SK-N-MC (cell line): ENCODE data around the gene LTBP1.
A peak's percentile ranks its signal among the peaks of the same experiment; 100 is the strongest.

ENCODE experiments used
- DNase-seq: peaks from one replicate; pipeline ENCODE4 v3.0.0-alpha.2; 2011; ENCODE audit warnings: low read depth, low spot score
- H3K27ac ChIP-seq: fragments of 200-600 bp; sonication (generic); 2 replicates; pipeline ENCODE4 v1.5.1; 2016; ENCODE audit warnings: mixed run types
- H3K36me3 ChIP-seq: fragments of 200-600 bp; sonication (generic); 2 replicates; pipeline ENCODE4 v1.6.1; 2017; ENCODE audit warnings: antibody characterized with exemption, low read length, mixed read lengths; ENCODE audit not compliant: insufficient read depth
- H3K4me3 ChIP-seq: fragments of 200-600 bp; sonication (generic); 2 replicates; pipeline ENCODE4 v1.5.1; 2016
- H3K9ac ChIP-seq: fragments of 200-600 bp; sonication (generic); 2 replicates; pipeline ENCODE4 v1.8.0; 2017; ENCODE audit warnings: mixed run types, mixed read lengths; ENCODE audit not compliant: insufficient read length
- H3K9me3 ChIP-seq: fragments of 200-600 bp; sonication (generic); 2 replicates; pipeline ENCODE4 v1.6.1; 2017; ENCODE audit warnings: low read depth, mild to moderate bottlenecking, antibody characterized with exemption, low read length, moderate library complexity, mixed read lengths
- EZH2 ChIP-seq: fragments of 200-600 bp; sonication (generic); IDR thresholded peaks from one replicate; pipeline ENCODE4 v1.6.1; 2017; ENCODE audit warnings: antibody characterized with exemption
- FOXP2 ChIP-seq: optimal IDR thresholded peaks from 2 replicates; pipeline ENCODE3; 2011; ENCODE audit warnings: mild to moderate bottlenecking, moderate library complexity; ENCODE audit not compliant: insufficient read depth; ENCODE audit errors: extremely low read length, control extremely low read depth
- POLR2AphosphoS5 ChIP-seq: IDR thresholded peaks from 2 replicates; pipeline ENCODE4 v1.6.1; 2012; ENCODE audit warnings: mild to moderate bottlenecking, low read depth, low read length, borderline replicate concordance

The LTBP1 gene

GRCh38 chr2:32938934-32939333 is 7.8 kb upstream of the LTBP1 start:
- no peaks in the 10 kb centered on the region for H3K36me3 ChIP-seq
- no peak overlapping the region for H3K9ac ChIP-seq
- H3K4me3 ChIP-seq: no peak overlapping the region
- DNase-seq: no peak
- TF ChIP-seq EZH2: no peak
- no peak for TF ChIP-seq POLR2AphosphoS5
- no peak overlapping the region for H3K27ac ChIP-seq
- H3K9me3 ChIP-seq: no peaks in the 10 kb centered on the region

GRCh38 chr2:32940316-32940997 is 6.3 kb upstream of the LTBP1 start:
- Histone ChIP-seq H3K27ac (no peak overlapping the region), H3K9me3 (no peaks in the 10 kb centered on the region), H3K4me3 (no peak overlapping the region), H3K9ac (no peak overlapping the region), H3K36me3 (no peaks in the 10 kb centered on the region)
- DNase-seq: no peak
- no peak for TF ChIP-seq FOXP2
- no peak for TF ChIP-seq EZH2
- no peak for TF ChIP-seq POLR2AphosphoS5

- TF ChIP-seq EZH2 (no peak), FOXP2 (no peak), POLR2AphosphoS5 (no peak)
Measured at GRCh38 chr2:32941944-32942690, 4.6 kb upstream of the LTBP1 start.

GRCh38 chr2:32942793-32943485 is 3.8 kb upstream of the LTBP1 start:
- TF ChIP-seq POLR2AphosphoS5 (no peak), FOXP2 (no peak), EZH2 (no peak)

More at GRCh38 chr2:32941944-32942690, 4.6 kb upstream of the LTBP1 start:
- Histone ChIP-seq H3K27ac (no peak overlapping the region), H3K36me3 (no peaks in the 10 kb centered on the region), H3K4me3 (no peak overlapping the region), H3K9me3 (no peaks in the 10 kb centered on the region), H3K9ac (no peak overlapping the region)
- DNase-seq: no peak

GRCh38 chr2:32945286-32945685 is 1.5 kb upstream of the LTBP1 start:
- TF ChIP-seq EZH2 (no peak), FOXP2 (no peak), POLR2AphosphoS5 (no peak)
- Histone ChIP-seq H3K36me3 (no peaks in the 10 kb centered on the region), H3K9ac (no peak overlapping the region), H3K4me3 (no peak overlapping the region), H3K9me3 (no peaks in the 10 kb centered on the region), H3K27ac (no peak overlapping the region)
- no peak for DNase-seq

More at GRCh38 chr2:32942793-32943485, 3.8 kb upstream of the LTBP1 start:
- Histone ChIP-seq H3K27ac (no peak overlapping the region), H3K9me3 (no peaks in the 10 kb centered on the region), H3K4me3 (no peak overlapping the region), H3K9ac (no peak overlapping the region), H3K36me3 (no peaks in the 10 kb centered on the region)
- DNase-seq: no peak

- Histone ChIP-seq H3K36me3 (no peaks in the 10 kb centered on the region), H3K27ac (no peak overlapping the region), H3K9ac (peak overlapping the region; percentile 71), H3K4me3 (peak overlapping the region; percentile 97), H3K9me3 (no peaks in the 10 kb centered on the region)
- no peak for DNase-seq
- TF ChIP-seq POLR2AphosphoS5: no peak
- no peak for TF ChIP-seq FOXP2
- TF ChIP-seq EZH2: no peak
Measured at GRCh38 chr2:32947076-32947483, 327 bp downstream of the LTBP1 start.

GRCh38 chr2:32947484-32948143 is 861 bp downstream of the LTBP1 start:
- no peak for DNase-seq
- Histone ChIP-seq H3K9ac (peak overlapping the region; percentile 71), H3K4me3 (peak overlapping the region; percentile 97), H3K27ac (no peak overlapping the region), H3K9me3 (no peaks in the 10 kb centered on the region), H3K36me3 (no peaks in the 10 kb centered on the region)
- TF ChIP-seq EZH2 (no peak), FOXP2 (no peak), POLR2AphosphoS5 (no peak)

- Histone ChIP-seq H3K4me3 (peak overlapping the region; percentile 97), H3K27ac (no peak overlapping the region), H3K9me3 (no peaks in the 10 kb centered on the region), H3K9ac (no peak overlapping the region), H3K36me3 (no peaks in the 10 kb centered on the region)
- DNase-seq: no peak
- no peak for TF ChIP-seq FOXP2
Measured at GRCh38 chr2:32948266-32948665, 1.5 kb downstream of the LTBP1 start.
